ENCODE data around the gene RTN3.
"Not testable (repeated sequence)": the region's sequence is repeated elsewhere in the genome, so short reads cannot be mapped to it uniquely, and the experiment has no call there.

RTN3 gene

DNA sequence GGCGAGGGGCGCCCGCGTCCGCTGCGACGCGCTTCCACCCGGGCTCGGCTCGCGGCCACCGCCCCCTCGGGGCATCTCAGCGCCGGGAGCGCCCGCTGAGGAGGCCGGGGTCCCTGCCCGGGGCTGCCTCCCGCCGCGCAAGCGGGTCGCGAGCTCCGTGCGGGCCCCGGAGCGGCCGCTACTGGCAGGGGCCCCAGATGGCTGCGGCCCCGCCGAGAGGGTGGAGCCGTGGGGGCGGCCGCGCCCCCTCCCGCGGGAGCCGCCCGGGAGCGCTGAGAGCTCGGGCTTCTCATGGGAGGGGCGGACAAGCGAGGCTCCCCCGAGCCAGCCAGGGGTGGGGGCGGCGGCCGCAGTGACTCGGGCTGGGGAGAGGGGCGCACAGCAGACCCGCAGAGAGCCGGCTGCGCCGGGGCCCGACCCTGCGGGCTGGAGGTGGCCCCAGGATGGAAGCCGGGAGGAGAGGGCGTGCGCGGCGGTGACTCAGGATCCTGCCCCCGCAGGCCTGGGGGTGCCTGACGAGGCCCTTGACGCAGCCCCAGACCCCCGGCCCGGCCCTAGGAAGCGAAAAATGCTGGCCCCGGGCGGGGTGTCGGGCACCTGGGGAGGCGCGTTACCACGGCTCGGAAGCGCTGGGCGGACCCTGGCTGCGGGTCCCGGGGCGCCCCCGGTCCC is 87.9 kb downstream of the RTN3 start:
- DNase-seq (ENCODE audit: low read depth): peak; percentile 25

DNA sequence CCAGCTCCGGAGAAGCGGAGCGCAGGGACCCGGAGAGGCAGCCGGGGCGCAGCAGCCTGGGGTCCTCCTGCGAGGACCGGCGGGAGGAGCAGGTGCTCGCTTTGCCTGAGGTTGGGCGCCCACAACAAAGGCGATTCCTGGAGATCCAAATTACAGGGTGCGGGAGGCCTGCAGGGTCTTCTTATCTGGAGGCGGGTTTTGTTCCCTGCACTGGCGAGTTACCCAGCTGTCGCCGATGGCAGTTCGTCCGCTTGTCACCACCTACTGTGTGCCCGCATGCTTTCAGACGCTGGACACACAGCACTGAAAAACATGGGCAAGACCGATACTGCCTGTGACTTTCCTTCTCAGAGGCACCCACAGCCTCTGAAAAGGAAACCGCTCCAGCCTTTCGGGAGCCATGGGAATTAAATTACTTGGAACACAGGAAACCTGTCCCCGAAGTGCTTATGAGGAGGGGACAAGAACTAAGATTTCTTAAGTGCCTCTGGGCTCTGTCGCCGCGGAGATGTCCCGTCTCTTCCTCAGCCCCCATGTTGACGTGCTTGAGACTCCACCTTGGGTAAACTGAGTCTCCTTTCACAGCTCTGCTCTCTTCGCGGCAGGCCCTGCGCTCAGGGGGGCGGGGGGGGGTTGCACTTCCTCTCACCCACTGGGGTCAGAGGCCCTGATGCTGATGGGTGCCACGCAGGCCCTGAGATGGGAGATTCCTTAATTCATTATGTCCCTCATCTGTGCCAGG is 88.6 kb downstream of the RTN3 start:
- DNase-seq (ENCODE audit: low read depth): no peak

DNA sequence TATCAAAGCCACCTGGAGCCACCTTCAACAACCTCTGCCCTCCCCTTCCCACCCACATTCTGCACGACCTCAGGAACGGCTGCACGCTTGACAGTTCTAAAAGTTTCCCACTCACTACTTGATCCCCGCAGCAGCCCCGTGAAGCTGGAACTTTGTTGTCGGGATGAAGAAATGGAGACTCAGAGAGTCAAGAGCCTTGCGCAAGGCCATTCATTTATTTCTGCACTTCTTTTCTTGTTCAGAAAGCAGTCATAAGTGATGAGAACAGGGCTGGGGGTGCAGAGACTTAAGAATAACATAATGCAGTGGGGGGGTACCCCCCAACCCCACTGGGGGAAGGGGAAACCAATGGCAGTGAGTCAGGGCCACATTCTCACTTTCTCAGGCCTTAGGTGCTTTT is 89.5 kb downstream of the RTN3 start:
- DNase-seq (ENCODE audit: low read depth): no peak

DNA sequence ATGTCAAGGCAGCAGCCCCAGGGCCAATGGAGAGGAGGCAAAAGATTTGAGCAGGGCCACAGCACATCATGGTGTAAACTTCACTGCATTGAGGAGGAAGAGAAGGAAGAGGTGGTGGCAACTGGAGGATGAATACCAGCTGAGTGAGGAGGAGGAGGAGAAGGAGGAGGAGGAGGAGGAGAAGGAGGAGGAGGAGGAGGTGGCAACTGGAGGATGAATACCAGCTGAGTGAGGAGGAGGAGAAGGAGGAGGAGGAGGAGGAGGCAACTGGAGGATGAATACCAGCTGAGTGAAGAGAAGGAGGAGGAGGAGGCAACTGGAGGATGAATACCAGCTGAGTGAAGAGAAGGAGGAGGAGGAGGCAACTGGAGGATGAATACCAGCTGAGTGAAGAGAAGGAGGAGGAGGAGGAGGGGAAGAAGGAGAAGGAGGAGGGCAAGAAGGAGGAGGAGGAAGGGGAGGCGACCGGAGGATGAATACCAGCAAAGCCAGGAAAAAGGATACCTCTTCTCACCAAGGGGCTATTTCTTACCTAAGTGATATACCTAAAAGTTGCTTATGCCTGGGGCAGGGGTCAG is 90.5 kb downstream of the RTN3 start:
- not testable (repeated sequence) for DNase-seq (ENCODE audit: low read depth)

DNA sequence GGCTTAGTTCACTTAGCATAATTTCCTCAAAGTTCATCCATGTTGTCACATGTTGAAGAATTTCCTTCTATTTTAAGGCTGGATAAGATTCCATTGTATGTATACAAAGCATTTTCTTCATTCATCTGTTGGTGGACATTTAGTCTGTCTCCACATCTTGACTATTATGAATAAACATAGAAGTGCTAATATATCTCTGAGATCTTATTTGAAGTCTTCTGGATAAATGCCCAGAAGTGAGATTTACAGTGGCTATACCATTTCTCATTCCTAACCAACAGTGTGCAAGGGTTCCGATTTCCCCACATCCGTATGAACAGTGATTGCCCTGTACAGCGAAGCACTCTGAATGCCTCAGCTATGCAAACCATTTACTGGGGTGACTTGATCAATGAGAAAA is 93.9 kb downstream of the RTN3 start:
- no peak for DNase-seq (ENCODE audit: low read depth)

DNA sequence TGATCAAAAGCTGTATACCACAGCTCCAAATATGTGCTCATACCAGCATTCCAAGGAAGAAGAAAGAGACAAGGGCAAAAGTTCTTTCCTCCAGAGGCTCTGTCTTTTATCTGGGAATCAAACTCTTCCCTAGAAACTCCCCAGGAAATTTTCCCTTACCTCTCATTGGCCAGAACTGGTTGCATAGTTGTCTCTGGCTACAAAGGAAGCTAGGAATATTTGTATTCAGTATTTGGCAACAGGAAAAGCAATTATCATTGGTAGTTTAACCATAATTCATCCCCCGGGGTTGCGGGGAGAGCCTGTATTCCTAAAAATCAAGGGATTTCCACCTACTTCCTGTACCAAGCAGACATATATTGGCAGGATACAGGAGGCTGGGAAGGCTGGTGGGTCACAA is 97.7 kb downstream of the RTN3 start:
- DNase-seq (ENCODE audit: low read depth): no peak

DNA sequence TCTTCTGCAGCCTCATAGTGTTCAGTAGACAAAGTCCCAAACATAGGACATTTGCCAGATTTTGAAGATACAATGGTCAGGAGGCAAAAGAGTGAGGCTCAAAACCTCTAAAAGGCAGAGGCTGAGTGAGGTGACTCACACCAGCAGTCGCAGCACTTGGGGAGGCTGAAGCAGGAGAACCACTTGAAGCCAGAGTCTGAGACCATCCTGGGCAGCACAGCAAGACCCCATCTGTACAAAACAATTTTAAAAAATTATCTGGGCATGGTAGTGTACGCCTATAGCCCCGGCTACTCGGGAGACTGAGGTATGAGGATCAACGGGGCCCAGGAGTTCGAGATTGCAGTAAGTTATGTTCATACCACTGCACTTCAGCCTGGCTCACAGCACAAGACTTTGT is 101.4 kb downstream of the RTN3 start:
- no peak for DNase-seq (ENCODE audit: low read depth)

DNA sequence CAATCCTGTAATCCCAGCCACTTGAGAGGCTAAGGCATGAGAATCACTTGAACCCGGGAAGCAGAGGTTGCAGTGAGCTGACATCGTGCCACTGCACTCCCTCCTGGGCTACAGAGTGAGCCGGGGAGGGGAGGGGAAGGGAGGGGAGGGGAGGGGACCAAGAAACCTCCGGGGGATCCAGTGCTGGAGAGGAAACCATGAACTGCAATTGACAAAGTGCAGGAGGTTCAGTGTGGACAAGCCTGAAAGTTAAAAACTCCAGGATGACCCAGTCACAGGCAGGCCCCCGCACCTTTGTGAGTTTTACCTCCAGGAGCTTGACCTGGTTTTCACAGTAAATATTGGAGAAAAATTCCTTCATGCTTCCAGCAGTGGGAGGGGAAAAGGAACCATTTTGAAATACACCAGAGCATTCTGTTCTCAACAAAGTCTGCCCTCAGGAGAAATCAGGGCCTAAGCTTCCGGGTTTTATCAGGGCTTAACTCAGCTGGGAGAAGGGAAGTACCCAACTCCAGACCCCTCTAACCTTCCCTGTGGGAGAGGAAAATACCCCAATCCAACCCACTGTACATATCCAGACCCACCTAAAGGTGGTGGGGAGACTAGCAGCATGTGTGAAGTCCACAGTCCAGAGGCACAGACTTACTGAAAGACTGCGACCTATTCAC is 102.8 kb downstream of the RTN3 start:
- no peak for DNase-seq (ENCODE audit: low read depth)

DNA sequence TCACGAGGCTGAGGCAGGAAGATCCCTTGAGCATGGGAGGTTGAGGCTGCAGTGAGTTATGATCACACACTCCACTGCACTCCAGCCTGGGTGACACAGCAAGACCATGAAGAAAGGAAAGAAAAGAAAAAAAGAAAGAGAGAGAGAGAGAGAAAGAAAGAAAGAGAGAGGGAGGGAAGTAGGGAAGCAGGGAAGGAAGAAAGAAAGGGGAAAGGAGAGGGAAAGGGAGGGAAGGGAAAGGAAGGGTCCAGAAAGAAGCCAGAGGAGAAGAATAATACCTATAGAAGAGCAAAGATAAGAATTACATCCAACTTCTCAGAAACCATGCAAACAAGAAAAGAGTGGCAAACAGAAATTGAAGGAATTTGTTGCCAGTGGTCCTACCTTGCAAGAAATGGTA is 104.5 kb downstream of the RTN3 start:
- no peak for DNase-seq (ENCODE audit: low read depth)

DNA sequence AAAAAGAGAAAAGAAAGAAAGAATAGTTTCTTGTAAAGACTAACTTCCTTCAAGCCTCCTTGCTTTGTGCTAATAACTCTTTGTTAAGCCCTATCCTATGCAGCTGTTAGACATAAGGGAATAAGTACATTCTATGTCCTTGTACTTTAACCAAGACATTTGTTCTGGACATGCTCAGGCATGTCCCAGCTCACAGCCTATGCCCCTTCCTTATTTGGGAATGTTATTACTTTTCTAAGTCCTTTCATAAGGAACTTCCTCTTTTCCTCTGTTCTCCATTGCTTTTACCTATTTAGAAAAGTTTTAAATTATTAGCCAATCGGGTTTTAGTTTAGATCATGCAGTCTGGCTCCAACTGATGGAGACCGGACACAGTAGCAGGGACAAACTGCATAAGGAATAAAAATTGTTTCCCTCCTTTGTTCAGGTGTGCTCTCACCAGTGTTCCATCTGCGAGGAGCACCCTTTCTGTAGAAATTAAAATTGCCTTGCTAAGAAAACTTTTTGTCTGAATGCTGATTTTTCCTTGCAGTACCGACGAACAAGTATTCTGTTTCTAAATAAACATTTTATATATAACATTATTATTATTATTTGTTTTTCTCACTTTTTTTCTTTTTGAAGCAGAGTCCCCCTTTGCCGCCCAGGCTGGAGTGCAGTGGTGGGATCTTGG is 110.3 kb downstream of the RTN3 start:
- no peak for DNase-seq (ENCODE audit: low read depth)

DNA sequence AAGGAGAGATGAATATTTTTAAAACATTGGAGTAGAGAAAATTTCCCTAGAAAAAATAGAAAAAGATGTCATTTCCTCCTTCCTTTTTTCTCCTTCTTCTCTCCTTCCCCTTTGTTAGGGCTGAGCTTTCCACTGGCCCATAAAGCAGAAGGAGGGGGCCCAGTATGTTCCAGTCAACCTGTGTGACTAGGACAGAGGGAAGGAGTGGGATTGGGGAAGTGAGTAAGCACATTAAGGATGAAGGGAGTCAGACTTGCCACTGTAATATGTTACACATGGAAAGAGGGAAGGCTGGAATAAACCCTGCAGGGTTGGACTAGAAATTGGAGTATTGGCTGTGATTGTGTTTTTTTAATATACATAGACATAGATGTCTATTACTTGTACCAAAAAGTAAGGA is 111.9 kb downstream of the RTN3 start:
- no peak for DNase-seq (ENCODE audit: low read depth)

DNA sequence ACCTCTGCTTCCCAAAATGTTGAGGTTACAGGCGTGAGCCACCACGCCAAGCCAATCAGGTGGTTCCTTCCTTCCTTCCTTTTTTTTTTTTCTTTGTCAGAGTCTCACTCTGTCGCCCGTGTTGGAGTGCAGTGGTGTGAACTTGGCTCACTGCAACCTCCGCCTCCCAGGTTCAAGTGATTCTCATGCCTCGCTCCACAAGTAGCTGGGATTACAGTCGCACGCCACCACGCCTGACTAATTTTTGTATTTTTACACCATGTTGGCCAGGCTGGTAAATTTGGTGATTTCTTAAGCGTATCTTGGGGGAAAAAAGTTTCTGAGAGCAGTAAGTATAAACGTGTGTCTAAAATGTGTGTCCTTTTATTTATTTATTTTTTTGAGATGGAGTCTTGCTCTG is 113.8 kb downstream of the RTN3 start:
- DNase-seq (ENCODE audit: low read depth): no peak

DNA sequence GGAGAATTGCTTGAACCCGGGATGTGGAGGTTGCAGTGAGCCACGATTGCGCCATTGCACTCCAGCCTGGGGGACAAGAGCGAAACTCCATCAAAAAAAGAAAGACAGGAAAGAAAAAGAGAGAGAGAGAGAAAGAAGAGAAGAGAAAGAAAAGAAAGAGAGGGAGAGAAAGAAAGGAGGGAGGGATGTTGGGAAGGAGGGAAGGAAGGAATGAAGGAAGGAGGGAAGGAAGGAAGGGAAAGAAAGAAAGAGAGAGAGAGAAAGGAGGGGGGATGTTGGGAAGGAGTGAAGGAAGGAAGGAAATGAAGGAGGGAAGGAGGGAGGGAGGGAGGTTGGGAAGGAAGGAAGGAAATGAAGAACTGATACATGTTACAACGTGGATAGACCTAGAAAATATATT is 119.6 kb downstream of the RTN3 start:
- DNase-seq (ENCODE audit: low read depth): no peak

DNA sequence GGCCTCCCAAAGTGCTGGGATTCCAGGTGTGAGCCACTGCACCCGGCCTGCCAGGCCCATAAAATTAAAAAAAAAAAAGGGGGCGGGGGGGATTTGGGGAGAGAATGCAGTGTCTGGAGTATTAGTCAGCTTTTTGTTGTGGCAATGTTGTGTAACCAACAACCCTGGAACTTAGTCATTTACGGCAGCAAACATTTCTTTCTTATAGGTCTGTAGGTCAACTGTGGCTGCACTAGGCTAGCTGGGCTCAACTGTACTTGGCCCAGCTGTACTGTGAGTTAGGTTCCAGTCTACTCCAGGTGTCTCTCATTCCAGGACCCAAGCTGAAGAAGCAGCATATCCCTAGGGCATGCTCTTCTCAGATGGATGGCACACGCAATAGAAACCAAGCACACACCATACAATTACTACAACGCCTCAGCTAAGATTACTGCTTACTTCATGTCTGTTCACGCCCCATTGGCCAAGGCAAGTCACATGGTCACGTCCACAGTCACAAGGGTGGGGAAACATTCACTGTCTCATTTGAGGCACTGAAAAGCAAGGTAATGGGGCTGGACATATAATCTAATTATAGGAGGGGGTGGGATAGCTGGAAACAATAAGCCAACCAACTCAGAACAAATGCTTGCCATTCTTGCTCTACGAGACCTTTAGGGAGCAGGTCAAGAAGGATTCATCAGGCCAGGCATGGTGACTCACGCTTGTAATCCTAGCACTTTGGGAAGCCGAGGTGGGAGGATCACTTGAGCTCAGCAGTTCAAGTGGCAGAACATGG is 121.5 kb downstream of the RTN3 start:
- DNase-seq (ENCODE audit: low read depth): no peak

DNA sequence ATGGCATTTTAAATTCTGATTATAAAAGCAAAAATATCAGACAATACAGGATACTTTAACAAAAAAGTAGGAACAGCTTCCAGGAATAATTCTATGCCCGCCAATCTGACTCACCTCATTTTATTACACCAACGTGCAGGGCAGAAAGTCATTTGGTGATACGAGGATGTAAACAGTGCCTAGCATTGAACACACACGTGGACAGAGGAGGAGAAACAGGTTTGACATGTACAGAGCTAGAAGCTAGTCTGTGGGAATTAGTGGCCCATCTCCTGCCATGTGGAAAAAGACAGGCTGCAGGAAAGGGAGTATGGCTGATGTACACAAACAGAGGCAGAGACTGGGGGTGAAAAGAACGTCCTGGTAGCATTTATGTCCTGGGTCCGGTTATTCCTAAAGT is 123.0 kb downstream of the RTN3 start:
- no peak for DNase-seq (ENCODE audit: low read depth)

DNA sequence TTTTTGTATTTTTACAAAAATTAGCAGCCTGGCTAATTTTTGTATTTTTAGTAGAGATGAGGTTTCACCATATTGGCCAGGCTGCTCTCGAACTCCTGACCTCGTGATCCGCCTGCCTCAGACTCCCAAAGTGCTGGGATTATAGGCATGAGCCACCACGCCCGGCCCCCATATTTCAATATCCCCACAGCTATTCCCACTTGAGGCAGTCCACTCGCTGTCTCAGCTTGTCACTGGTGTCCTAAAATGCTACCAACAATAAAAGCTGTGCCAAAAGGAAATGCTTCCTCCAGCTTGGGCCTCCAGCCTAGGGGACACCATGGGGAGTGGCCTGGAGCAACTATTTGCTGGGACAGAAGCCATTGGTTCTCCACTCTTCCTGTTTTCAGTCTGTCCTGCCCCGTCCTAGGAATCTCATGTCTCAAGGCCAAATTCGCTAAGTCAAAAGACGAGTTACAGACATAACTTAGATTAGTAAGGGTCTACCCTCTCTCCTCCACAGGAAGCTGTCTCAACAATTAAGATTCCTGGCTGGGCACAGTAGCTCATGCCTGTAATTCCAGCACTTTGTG is 124.6 kb downstream of the RTN3 start:
- DNase-seq (ENCODE audit: low read depth): no peak
